Activated CD4-positive, CD25-positive, alpha-beta regulatory T cell treated with anti-CD3 and anti-CD28 coated beads, Interleukin-2, amount 50 U/mL, for 16 hours (primary cell): ENCODE results near the gene IQCH.
A peak's percentile ranks its signal among the peaks of the same experiment; 100 is the strongest.
"Not testable (repeated sequence)": the region's sequence is repeated elsewhere in the genome, so short reads cannot be mapped to it uniquely, and the experiment has no call there.

Experiments used
- DNase-seq: peaks from one replicate; pipeline ENCODE4 v3.0.0-alpha.2; 2020; ENCODE audit warnings: low read depth, low spot score

Gene IQCH

GRCh38 chr15:67436351-67437250, 182.0 kb downstream of the IQCH start:
- not testable (repeated sequence) for DNase-seq

GRCh38 chr15:67444100-67444499, 189.5 kb downstream of the IQCH start:
- DNase-seq: no peak

- no peak for DNase-seq
Observed at GRCh38 chr15:67446449-67446848, 191.9 kb downstream of the IQCH start.

- DNase-seq: not testable (repeated sequence)
Observed at GRCh38 chr15:67448372-67448771, 193.8 kb downstream of the IQCH start.

- not testable (repeated sequence) for DNase-seq
Observed at GRCh38 chr15:67453703-67454102, 199.1 kb downstream of the IQCH start.

- DNase-seq: peak; percentile 70
Observed at GRCh38 chr15:67456677-67457529, 202.3 kb downstream of the IQCH start.

GRCh38 chr15:67458331-67459029, 203.9 kb downstream of the IQCH start:
- no peak for DNase-seq

- no peak for DNase-seq
Observed at GRCh38 chr15:67460521-67460920, 205.9 kb downstream of the IQCH start.

GRCh38 chr15:67461735-67462134, 207.1 kb downstream of the IQCH start:
- no peak for DNase-seq

- no peak for DNase-seq
Observed at GRCh38 chr15:67462875-67463274, 208.3 kb downstream of the IQCH start.

- DNase-seq: no peak
Observed at GRCh38 chr15:67463488-67463887, 208.9 kb downstream of the IQCH start.

- DNase-seq: no peak
Observed at GRCh38 chr15:67465196-67465952, 210.8 kb downstream of the IQCH start.

GRCh38 chr15:67468416-67468815, 213.8 kb downstream of the IQCH start:
- DNase-seq: no peak

GRCh38 chr15:67469680-67470079, 215.1 kb downstream of the IQCH start:
- DNase-seq: no peak

GRCh38 chr15:67472957-67473356, 218.4 kb downstream of the IQCH start:
- DNase-seq: no peak

- no peak for DNase-seq
Observed at GRCh38 chr15:67474405-67475110, 220.0 kb downstream of the IQCH start.

GRCh38 chr15:67479781-67480505, 225.4 kb downstream of the IQCH start:
- DNase-seq: no peak

- DNase-seq: no peak
Observed at GRCh38 chr15:67480741-67481140, 226.2 kb downstream of the IQCH start.

- DNase-seq: no peak
Observed at GRCh38 chr15:67481680-67482079, 227.1 kb downstream of the IQCH start.

GRCh38 chr15:67495585-67495984, 241.0 kb downstream of the IQCH start:
- no peak for DNase-seq
